ENCODE measurements around the gene PCDHB8.

DNA sequence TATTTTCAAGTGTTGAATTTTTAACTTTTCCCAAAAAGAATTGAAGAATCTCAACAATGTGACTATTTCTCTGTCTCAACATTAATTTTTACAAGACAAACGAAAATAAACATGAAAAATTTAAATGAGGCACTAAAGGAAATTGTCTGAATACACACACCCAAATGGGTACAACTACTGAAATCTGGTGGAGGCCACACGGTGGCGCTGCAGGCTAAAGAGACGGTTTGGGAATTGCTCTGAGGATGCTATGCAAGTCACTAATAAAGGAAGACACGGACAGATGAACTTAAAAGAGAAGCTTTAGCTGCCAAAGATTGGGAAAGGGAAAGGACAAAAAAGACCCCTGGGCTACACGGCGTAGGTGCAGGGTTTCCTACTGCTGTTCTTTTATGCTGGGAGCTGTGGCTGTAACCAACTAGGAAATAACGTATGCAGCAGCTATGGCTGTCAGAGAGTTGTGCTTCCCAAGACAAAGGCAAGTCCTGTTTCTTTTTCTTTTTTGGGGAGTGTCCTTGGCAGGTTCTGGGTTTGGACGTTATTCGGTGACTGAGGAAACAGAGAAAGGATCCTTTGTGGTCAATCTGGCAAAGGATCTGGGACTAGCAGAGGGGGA is 14.6 kb downstream of the PCDHB8 start, which contains the start of gene PCDHB10:
- TF ChIP-seq OSR1 (CRISPR knock-in tag; IDR thresholded peaks at IDR 0.05), result no peak
- TF ChIP-seq ZNF8 (CRISPR knock-in tag; IDR thresholded peaks at IDR 0.05), result no peak
- TF ChIP-seq, protein P1, sequence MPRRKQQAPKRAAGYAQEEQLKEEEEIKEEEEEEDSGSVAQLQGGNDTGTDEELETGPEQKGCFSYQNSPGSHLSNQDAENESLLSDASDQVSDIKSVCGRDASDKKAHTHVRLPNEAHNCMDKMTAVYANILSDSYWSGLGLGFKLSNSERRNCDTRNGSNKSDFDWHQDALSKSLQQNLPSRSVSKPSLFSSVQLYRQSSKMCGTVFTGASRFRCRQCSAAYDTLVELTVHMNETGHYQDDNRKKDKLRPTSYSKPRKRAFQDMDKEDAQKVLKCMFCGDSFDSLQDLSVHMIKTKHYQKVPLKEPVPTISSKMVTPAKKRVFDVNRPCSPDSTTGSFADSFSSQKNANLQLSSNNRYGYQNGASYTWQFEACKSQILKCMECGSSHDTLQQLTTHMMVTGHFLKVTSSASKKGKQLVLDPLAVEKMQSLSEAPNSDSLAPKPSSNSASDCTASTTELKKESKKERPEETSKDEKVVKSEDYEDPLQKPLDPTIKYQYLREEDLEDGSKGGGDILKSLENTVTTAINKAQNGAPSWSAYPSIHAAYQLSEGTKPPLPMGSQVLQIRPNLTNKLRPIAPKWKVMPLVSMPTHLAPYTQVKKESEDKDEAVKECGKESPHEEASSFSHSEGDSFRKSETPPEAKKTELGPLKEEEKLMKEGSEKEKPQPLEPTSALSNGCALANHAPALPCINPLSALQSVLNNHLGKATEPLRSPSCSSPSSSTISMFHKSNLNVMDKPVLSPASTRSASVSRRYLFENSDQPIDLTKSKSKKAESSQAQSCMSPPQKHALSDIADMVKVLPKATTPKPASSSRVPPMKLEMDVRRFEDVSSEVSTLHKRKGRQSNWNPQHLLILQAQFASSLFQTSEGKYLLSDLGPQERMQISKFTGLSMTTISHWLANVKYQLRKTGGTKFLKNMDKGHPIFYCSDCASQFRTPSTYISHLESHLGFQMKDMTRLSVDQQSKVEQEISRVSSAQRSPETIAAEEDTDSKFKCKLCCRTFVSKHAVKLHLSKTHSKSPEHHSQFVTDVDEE (CRISPR knock-in tag; IDR thresholded peaks at IDR 0.05), result no peak
- TF ChIP-seq GLIS3 (CRISPR knock-in tag; IDR thresholded peaks at IDR 0.05), result no peak
- TF ChIP-seq, protein P2, sequence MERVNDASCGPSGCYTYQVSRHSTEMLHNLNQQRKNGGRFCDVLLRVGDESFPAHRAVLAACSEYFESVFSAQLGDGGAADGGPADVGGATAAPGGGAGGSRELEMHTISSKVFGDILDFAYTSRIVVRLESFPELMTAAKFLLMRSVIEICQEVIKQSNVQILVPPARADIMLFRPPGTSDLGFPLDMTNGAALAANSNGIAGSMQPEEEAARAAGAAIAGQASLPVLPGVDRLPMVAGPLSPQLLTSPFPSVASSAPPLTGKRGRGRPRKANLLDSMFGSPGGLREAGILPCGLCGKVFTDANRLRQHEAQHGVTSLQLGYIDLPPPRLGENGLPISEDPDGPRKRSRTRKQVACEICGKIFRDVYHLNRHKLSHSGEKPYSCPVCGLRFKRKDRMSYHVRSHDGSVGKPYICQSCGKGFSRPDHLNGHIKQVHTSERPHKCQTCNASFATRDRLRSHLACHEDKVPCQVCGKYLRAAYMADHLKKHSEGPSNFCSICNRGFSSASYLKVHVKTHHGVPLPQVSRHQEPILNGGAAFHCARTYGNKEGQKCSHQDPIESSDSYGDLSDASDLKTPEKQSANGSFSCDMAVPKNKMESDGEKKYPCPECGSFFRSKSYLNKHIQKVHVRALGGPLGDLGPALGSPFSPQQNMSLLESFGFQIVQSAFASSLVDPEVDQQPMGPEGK (CRISPR knock-in tag; IDR thresholded peaks at IDR 0.05; ENCODE audit: borderline replicate concordance), result no peak
- no peak for TF ChIP-seq ARNTL (CRISPR knock-in tag; IDR thresholded peaks at IDR 0.05; ENCODE audit: borderline replicate concordance, low read depth)

All from SK-N-SH treated with all-trans-retinoic acid at 6 μM for 48 hours (cell line).